Lung (tissue), 12 donors: ENCODE measurements around the gene LRRC56. TPM values are rescaled to one million over a fixed set of nuclear protein-coding genes. Genes with fewer than 3 reads are reported as not detected.

Experiments
- ATAC-seq: fragments of 200-7000 bp; cut with Tn5 transposase; one replicate; pipeline ENCODE4 v1.9.1; 2020; ENCODE audit warnings: moderate number of reproducible peaks; ENCODE audit not compliant: insufficient read depth, low FRiP score
- DNase-seq, 3 donors: peaks; one replicate each; pipeline ENCODE4 v3.0.0-alpha.2; 2013 to 2017
- H3K27ac ChIP-seq, 2 donors: one replicate each; pipeline ENCODE4 v1.5.1; 2013; ENCODE audit warnings: mild to moderate bottlenecking in 2 of 2, moderate library complexity in 2 of 2, control low read depth in 1 of 2, inconsistent platforms in 1 of 2, low read depth in 1 of 2, low read length in 1 of 2
- H3K27me3 ChIP-seq, 3 donors: one replicate each; pipeline ENCODE4 v1.5.1; 2013; ENCODE audit warnings: low read length in 2 of 3; ENCODE audit not compliant: control insufficient read depth in 3 of 3, insufficient read depth in 3 of 3
- H3K36me3 ChIP-seq, 4 donors: one replicate each; pipeline ENCODE4 v1.5.1; 2013; ENCODE audit warnings: low read length in 4 of 4, mild to moderate bottlenecking in 1 of 4, moderate library complexity in 1 of 4; ENCODE audit not compliant: control insufficient read depth in 4 of 4, insufficient read depth in 4 of 4
- H3K4me1 ChIP-seq, 5 donors: one replicate each; pipeline ENCODE4 v1.5.1; 2013; ENCODE audit warnings: low read length in 5 of 5, mild to moderate bottlenecking in 2 of 5, moderate library complexity in 1 of 5; ENCODE audit not compliant: control insufficient read depth in 5 of 5, insufficient read depth in 5 of 5
- H3K4me3 ChIP-seq: one replicate; pipeline ENCODE4 v1.5.1; 2013; ENCODE audit warnings: mild to moderate bottlenecking, control low read depth, moderate library complexity
- H3K9ac ChIP-seq, 2 donors: one replicate each; pipeline ENCODE4 v1.5.1; 2013; ENCODE audit warnings: low read length in 2 of 2, control low read depth in 1 of 2; ENCODE audit not compliant: insufficient read depth in 1 of 2
- H3K9me3 ChIP-seq, 4 donors: one replicate each; pipeline ENCODE4 v1.5.1; 2013; ENCODE audit warnings: low read length in 3 of 4, mild to moderate bottlenecking in 1 of 4, moderate library complexity in 1 of 4; ENCODE audit not compliant: control insufficient read depth in 4 of 4, insufficient read depth in 3 of 4
- CTCF ChIP-seq: IDR thresholded peaks from 2 replicates; pipeline ENCODE4 v1.5.1; 2012; ENCODE audit warnings: mild to moderate bottlenecking; ENCODE audit errors: control extremely low read depth, extremely low read depth
- WGBS, 2 donors: extraction: QIAGEN DNeasy Blood & Tissue Kit; methylation state at CpG; one replicate each; pipeline ENCODE4 v1.1.7; 2013; 5-methylcytosine and 5-hydroxymethylcytosine counted together
- polyA plus RNA-seq, 2 donors: library from polyadenylated mRNA; stranded (reverse); fragments of 200-250 nt; gene quantifications; one replicate each; pipeline ENCODE4 v1.2.1, GENCODE V29; 2013
- total RNA-seq, 2 donors: library from RNA; depleted of rRNA in 1 of 2; stranded (reverse); fragments of >200 nt in 1 of 2; gene quantifications; one replicate each; pipeline ENCODE4 v1.2.1, GENCODE V29; 2014 to 2021
- donor health status: control.
- donor health status: control.
- donor health status: Bipolar disorder and iron deficiency.
- donor health status: healthy.
- donor health status: DM: yes; HTN: yes; CAD: no.

LRRC56 gene
- total and polyA plus RNA-seq, 4 donors: 3.4 to 11.7 (median 4.7) TPM

GRCh38 chr11:529728-530411, 7.5 kb upstream of the LRRC56 start:
- Histone ChIP-seq H3K4me1 (peaks cover 0 to 10% (median 6%) of the 10 kb centered on the region in 5 donors), H3K9ac (peak overlapping the region in 1 of 2 donors; percentile 2), H3K36me3 (peaks cover 0 to 30% (median 3%) of the 10 kb centered on the region in 4 donors), H3K9me3 (no peaks in the 10 kb centered on the region), H3K27me3 (no peaks in the 10 kb centered on the region), H3K4me3 (no peak overlapping the region), H3K27ac (peak overlapping the region in 1 of 2 donors; percentile 8)
- no peak for TF ChIP-seq CTCF
- 89 to 90% methylated on average over 18 of the region's 18 CpGs for WGBS, 2 donors
- ATAC-seq (no peak), DNase-seq (no peak)

DNA sequence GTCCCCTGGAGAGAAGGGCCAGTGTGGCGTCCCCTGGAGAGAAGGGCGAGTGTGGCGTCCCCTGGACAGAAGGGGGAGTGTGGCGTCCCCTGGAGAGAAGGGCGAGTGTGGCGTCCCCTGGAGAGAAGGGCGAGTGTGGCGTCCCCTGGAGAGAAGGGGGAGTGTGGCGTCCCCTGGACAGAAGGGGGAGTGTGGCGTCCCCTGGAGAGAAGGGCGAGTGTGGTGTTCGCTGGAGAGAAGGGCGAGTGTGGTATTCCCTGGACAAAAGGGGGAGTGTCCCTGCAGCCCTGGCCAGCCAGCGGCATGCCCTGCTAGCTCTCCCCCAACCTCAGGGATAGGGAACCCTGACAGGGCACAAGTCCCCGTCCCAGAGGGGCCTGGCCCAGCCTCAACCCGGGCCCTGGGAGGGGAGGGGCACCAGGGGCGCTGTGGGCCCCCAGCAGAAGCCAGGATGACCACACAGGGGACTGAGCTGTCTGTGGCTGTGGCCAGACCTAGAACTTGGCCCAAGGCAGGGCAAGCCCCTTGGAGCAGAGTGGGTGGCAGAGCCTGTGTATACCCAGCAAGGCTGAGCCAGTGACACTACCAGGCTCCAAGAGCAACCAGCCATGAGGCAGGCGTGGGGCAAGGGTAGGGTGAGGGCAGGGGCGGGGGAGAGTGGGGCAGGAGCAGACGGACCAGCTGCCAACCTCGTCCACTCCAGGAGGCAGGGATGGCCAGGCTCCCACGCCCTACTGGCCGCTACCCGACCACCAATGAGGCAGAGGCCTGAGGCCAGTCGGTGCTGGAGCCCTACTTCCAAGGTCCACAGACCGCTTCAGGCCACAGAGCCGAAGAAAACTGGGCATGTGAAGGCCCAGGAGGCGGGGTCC, 6.1 kb upstream of the LRRC56 start:
- Histone ChIP-seq H3K4me3 (no peak overlapping the region), H3K27me3 (peaks cover 0 to 1% (median 0%) of the 10 kb centered on the region in 3 donors), H3K36me3 (peaks cover 0 to 30% (median 3%) of the 10 kb centered on the region in 4 donors), H3K9ac (no peak overlapping the region), H3K27ac (no peak overlapping the region), H3K4me1 (peaks cover 0 to 13% (median 7%) of the 10 kb centered on the region in 5 donors), H3K9me3 (no peaks in the 10 kb centered on the region)
- ATAC-seq (no peak), DNase-seq (no peak)
- TF ChIP-seq CTCF: no peak
- 87 to 93% methylated on average over 27 to 28 of the region's 28 CpGs for WGBS, 2 donors

- ATAC-seq: no peak
- H3K27me3 ChIP-seq: peaks cover 0 to 2% (median 2%) of the 10 kb centered on the region in 3 donors
- no peak overlapping the region for H3K9ac ChIP-seq
- H3K9me3 ChIP-seq: peaks cover 0 to under 1% (median 0%) of the 10 kb centered on the region in 4 donors
- H3K27ac ChIP-seq: peak overlapping the region in 1 of 2 donors; percentile 13
- H3K4me3 ChIP-seq: no peak overlapping the region
- 77 to 83% methylated on average over 16 to 18 of the region's 18 CpGs for WGBS, 2 donors
- no peak for DNase-seq
- H3K4me1 ChIP-seq: peaks cover 0 to 18% (median 9%) of the 10 kb centered on the region in 5 donors
- no peak for TF ChIP-seq CTCF
- peaks cover 0 to 30% (median 3%) of the 10 kb centered on the region in 4 donors for H3K36me3 ChIP-seq
Measured at GRCh38 chr11:531919-532526, 5.3 kb upstream of the LRRC56 start.
